Psoas muscle (tissue), 8 donors: ENCODE results near the gene CEMIP. TPM values are rescaled to one million over a fixed set of nuclear protein-coding genes. Genes with fewer than 3 reads are reported as not detected.

Source experiments
- ATAC-seq, 4 donors: fragments of 200-7000 bp; cut with Tn5 transposase; one replicate each; pipeline ENCODE4 v1.9.1; 2020; ENCODE audit warnings: moderate library complexity in 3 of 4, mild to moderate bottlenecking in 2 of 4
- DNase-seq, 2 donors: peaks; one replicate each; pipeline ENCODE4 v3.0.0-alpha.2; 2020
- H3K27ac ChIP-seq: fragments of 200-600 bp; one replicate; pipeline ENCODE4 v1.8.0; 2022
- H3K27me3 ChIP-seq, 3 donors: fragments of 200-600 bp in 1 of 3; one replicate each; pipeline versions ENCODE4 v1.6.1 to v1.8.0; 2013 to 2022; ENCODE audit warnings: low read length in 2 of 3, mild to moderate bottlenecking in 2 of 3, moderate library complexity in 1 of 3; ENCODE audit not compliant: insufficient read depth in 3 of 3
- H3K36me3 ChIP-seq, 2 donors: fragments of 200-600 bp in 1 of 2; one replicate each; pipeline versions ENCODE4 v1.6.1 to v1.8.0; 2013 to 2022; ENCODE audit warnings: low read depth in 1 of 2, mild to moderate bottlenecking in 1 of 2, moderate library complexity in 1 of 2; ENCODE audit not compliant: insufficient read depth in 1 of 2
- H3K4me1 ChIP-seq: fragments of 200-600 bp; one replicate; pipeline ENCODE4 v1.8.0; 2022
- H3K4me3 ChIP-seq: fragments of 200-600 bp; one replicate; pipeline ENCODE4 v1.8.0; 2022; ENCODE audit warnings: mild to moderate bottlenecking
- H3K9me3 ChIP-seq: fragments of 200-600 bp; one replicate; pipeline ENCODE4 v1.8.0; 2022
- WGBS, 3 donors: extraction: QIAGEN DNeasy Blood & Tissue Kit; methylation state at CpG; one replicate each; pipeline versions ENCODE4 v1.1.6 to v1.1.7; 2013; 5-methylcytosine and 5-hydroxymethylcytosine counted together
- intact Hi-C, 2 donors: fragments of 100-400 bp; cut with DNase I; formaldehyde crosslinking; loops; one replicate each; pipeline versions ENCODE4 v1.11.0 to v1.14.2; 2022
- polyA plus RNA-seq, 3 donors: library from polyadenylated mRNA; stranded (reverse); fragments of 200-250 nt; gene quantifications; one replicate each; pipeline ENCODE4 v1.2.3, GENCODE V29; 2013
- total RNA-seq, 4 donors: library from RNA; stranded (reverse); fragmentation: NEBNext Ultra II Directional in 2 of 4; extraction: Animal tissue kit (Norgen Biotek cat#: 25700) in 2 of 4; gene quantifications; one replicate each; pipeline versions ENCODE4 v1.2.1 to v1.2.4, GENCODE V29; 2021 to 2023
- TF ChIP-seq, protein P1 (sequence below): fragments of 200-600 bp; IDR thresholded peaks from one replicate; pipeline ENCODE4 v1.8.0; 2022; ENCODE audit warnings: antibody characterized with exemption
- donor health status: healthy with polysubstance abuse.
- donor health status: DM: no; HTN: no; CAD: no; lungs with moderate emphysema.
- donor health status: Bipolar disorder and iron deficiency.
- donor health status: healthy.
- donor health status: DM: yes; HTN: yes; CAD: no.
- donor health status: DM: no; HTN: no; CAD: no.
- donor health status: DM: no; HTN: no; CAD: no.
- donor health status: DM: yes; HTN: yes; CAD: no.

Gene CEMIP
- total and polyA plus RNA-seq, 7 donors: under 0.01 to 0.96 (median 0.04) TPM

DNA sequence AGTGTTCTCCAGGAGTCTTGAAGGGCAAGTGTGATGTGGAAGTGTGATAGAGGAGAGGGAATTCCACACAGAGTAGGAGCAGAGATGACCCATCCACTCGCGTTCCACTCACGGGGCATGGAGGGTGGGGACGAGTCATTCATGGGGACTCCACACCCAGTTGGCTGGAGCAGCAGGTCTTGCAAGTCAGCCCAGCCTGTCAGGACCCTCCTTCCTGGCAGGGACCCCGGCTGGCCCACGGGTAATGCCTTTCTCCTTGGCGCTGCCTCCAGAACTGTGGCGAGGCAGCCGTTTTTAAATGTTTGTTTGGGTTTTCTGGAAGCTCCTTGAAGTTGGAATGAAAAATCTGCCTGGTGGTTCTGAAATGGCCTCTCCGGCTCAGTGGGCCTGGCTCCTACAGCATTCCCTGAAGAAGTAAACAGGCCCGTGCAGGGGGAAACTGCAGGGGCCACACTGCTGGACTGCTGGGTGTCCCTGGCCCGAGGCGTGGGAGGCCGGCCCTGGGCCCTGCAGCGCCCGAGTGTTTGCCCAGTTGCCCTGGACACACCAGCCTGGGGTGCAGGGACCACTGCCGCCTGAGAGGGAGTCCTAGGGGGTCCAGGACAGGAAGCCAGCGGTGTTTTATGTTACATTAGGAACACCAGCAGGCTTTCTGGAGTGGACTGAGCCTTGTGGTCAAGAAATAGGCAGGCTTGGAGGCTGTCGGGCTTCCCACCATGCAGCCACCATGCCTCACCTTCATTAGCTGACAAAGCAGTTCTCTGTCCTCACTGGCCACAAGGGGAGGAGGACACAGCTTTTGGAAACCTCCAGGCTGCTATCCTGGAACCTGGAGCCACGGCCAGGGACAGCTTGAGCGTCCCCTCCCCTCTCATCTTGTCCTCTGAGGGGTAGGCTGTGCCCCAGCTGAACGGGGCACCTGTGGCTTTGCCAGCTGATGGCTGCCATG, 61.3 kb downstream of the CEMIP start:
- Histone ChIP-seq H3K9me3 (no peaks in the 10 kb centered on the region), H3K4me1 (no peaks in the 10 kb centered on the region), H3K27me3 (peaks cover 0 to 14% (median 3%) of the 10 kb centered on the region in 3 donors), H3K4me3 (no peak overlapping the region), H3K27ac (no peak overlapping the region), H3K36me3 (no peaks in the 10 kb centered on the region)
- WGBS, 3 donors: 59 to 74% (median 68%) methylated on average over 22 of the region's 22 CpGs
- ATAC-seq (no peak), DNase-seq (peak in 1 of 2 donors; percentile 20)
- TF ChIP-seq, protein P1, sequence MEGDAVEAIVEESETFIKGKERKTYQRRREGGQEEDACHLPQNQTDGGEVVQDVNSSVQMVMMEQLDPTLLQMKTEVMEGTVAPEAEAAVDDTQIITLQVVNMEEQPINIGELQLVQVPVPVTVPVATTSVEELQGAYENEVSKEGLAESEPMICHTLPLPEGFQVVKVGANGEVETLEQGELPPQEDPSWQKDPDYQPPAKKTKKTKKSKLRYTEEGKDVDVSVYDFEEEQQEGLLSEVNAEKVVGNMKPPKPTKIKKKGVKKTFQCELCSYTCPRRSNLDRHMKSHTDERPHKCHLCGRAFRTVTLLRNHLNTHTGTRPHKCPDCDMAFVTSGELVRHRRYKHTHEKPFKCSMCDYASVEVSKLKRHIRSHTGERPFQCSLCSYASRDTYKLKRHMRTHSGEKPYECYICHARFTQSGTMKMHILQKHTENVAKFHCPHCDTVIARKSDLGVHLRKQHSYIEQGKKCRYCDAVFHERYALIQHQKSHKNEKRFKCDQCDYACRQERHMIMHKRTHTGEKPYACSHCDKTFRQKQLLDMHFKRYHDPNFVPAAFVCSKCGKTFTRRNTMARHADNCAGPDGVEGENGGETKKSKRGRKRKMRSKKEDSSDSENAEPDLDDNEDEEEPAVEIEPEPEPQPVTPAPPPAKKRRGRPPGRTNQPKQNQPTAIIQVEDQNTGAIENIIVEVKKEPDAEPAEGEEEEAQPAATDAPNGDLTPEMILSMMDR: no peak
- intact Hi-C loops: no loop called here

DNA sequence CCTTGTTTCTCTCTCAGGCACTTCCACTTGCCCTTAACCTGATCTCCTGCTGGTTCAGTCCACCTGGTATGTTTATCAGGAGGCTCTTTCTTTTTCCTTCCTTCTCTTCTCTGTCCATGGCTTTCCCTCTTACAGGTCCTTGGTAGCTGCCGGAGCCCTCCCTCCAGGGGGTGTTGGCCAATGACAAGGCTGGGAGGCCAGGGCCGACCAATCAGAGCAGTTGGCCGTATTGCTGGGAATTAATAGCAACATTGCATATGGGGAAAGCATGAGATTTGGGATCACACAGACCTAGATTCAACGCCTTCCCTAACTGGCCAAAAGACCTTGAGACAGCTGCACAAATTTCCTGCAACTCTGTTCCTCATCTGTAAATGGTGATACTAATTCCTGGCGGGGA, 62.4 kb downstream of the CEMIP start:
- WGBS, 3 donors: 79 to 87% (median 82%) methylated on average over 5 of the region's 5 CpGs
- intact Hi-C loops: no loop called here

DNA sequence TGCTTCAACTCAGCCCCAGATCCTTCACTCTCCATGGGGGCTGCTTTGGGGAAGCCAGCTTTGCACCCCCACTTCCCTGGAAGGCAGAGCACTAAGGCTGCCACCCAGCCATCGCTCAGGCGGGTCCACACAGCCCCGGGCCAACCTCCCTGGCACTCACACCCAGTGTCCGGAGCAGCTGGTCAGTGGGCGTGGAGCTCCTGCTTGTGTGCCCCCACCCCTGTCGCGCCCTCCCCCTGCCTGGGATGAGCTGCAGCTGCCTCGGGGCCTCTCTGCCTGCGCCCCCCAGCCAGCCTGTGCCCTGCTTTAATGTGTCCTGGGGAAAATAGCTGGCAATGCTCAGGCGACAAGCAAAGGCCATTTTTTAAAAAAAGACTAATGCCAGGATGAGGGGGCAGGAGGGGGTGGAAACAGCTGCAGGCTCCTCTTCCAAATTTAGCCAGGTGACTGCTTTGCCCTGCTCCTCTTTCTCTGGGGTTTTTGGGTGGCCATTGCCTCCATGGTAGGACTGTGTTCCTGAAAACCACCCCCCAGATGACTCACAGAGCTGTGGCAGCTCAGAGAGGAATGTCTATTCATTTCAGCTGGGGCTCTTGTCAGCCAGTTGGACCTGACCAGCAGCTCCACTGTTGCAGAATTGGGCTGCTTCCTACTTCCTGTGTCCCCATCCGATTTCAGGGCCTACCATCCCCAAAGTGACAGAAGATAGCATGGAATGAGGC, 65.0 kb downstream of the CEMIP start:
- H3K9me3 ChIP-seq: no peaks in the 10 kb centered on the region
- TF ChIP-seq, protein P1: no peak
- WGBS, 3 donors: 29 to 40% (median 30%) methylated on average over 10 to 11 of the region's 11 CpGs
- no peak overlapping the region for H3K4me3 ChIP-seq
- intact Hi-C loops: no loop called here
- no peaks in the 10 kb centered on the region for H3K36me3 ChIP-seq
- ATAC-seq (peak in 3 of 4 donors; percentile 55 to 61 (median 59)), DNase-seq (no peak)
- peaks cover 0 to 14% (median 9%) of the 10 kb centered on the region in 3 donors for H3K27me3 ChIP-seq
- no peaks in the 10 kb centered on the region for H3K4me1 ChIP-seq
- H3K27ac ChIP-seq: no peak overlapping the region

More for the DNA sequence above, 62.4 kb downstream of the CEMIP start:
- DNase-seq (no peak), ATAC-seq (no peak)
- Histone ChIP-seq H3K4me1 (no peaks in the 10 kb centered on the region), H3K9me3 (no peaks in the 10 kb centered on the region), H3K36me3 (no peaks in the 10 kb centered on the region), H3K27ac (no peak overlapping the region), H3K27me3 (peaks cover 0 to 14% (median 3%) of the 10 kb centered on the region in 3 donors), H3K4me3 (no peak overlapping the region)
- TF ChIP-seq, protein P1: no peak

GRCh38 chr15:80846031-80846815, 67.1 kb downstream of the CEMIP start:
- H3K4me1 ChIP-seq: no peaks in the 10 kb centered on the region
- ATAC-seq: no peak
- WGBS, 3 donors: 78 to 79% (median 78%) methylated on average over 11 of the region's 11 CpGs
- intact Hi-C loops: no loop called here
- TF ChIP-seq, protein P1: no peak
- H3K4me3 ChIP-seq: no peak overlapping the region
- peaks cover 0 to 13% (median 8%) of the 10 kb centered on the region in 3 donors for H3K27me3 ChIP-seq
- no peaks in the 10 kb centered on the region for H3K9me3 ChIP-seq
- H3K27ac ChIP-seq: no peak overlapping the region
- no peak for DNase-seq
- H3K36me3 ChIP-seq: no peaks in the 10 kb centered on the region
